T-helper 1 cell treated with Interleukin-12 subunit alpha and Interleukin-12 subunit beta and Interleukin-4 antibody, amounts not matched to agents 30 μg/mL and 1 μg/mL, for 36 hours (primary cell): Measurements from ENCODE around the gene CCM2L.
A peak's percentile ranks its signal among the peaks of the same experiment; 100 is the strongest.

Experiments used
- H3K27ac Mint-ChIP-seq: one replicate; pipeline ENCODE4 v1.8.0; 2021; ENCODE audit warnings: mild to moderate bottlenecking, mixed read lengths
- H3K27me3 Mint-ChIP-seq: one replicate; pipeline ENCODE4 v1.8.0; 2021; ENCODE audit warnings: low read depth, mixed read lengths
- H3K36me3 Mint-ChIP-seq: one replicate; pipeline ENCODE4 v1.8.0; 2021; ENCODE audit warnings: low read depth, mixed read lengths
- H3K4me1 Mint-ChIP-seq: one replicate; pipeline ENCODE4 v1.8.0; 2021; ENCODE audit warnings: low read depth, mixed read lengths
- H3K4me3 Mint-ChIP-seq: one replicate; pipeline ENCODE4 v1.8.0; 2021; ENCODE audit warnings: mild to moderate bottlenecking, moderate library complexity, mixed read lengths
- H3K9me3 Mint-ChIP-seq: one replicate; pipeline ENCODE4 v1.8.0; 2021; ENCODE audit warnings: mixed read lengths

CCM2L gene

GRCh38 chr20:32009564-32009963, 674 bp upstream of the CCM2L start:
- Mint-ChIP-seq H3K4me1 (peaks cover 7% of the 10 kb centered on the region), H3K27ac (no peak overlapping the region), H3K9me3 (no peaks in the 10 kb centered on the region), H3K27me3 (peaks cover 4% of the 10 kb centered on the region), H3K36me3 (no peaks in the 10 kb centered on the region), H3K4me3 (no peak overlapping the region)

GRCh38 chr20:32010666-32011065, 428 bp downstream of the CCM2L start:
- Mint-ChIP-seq H3K27me3 (peaks cover 15% of the 10 kb centered on the region), H3K4me3 (no peak overlapping the region), H3K36me3 (no peaks in the 10 kb centered on the region), H3K4me1 (peaks cover 7% of the 10 kb centered on the region), H3K27ac (no peak overlapping the region), H3K9me3 (no peaks in the 10 kb centered on the region)

DNA sequence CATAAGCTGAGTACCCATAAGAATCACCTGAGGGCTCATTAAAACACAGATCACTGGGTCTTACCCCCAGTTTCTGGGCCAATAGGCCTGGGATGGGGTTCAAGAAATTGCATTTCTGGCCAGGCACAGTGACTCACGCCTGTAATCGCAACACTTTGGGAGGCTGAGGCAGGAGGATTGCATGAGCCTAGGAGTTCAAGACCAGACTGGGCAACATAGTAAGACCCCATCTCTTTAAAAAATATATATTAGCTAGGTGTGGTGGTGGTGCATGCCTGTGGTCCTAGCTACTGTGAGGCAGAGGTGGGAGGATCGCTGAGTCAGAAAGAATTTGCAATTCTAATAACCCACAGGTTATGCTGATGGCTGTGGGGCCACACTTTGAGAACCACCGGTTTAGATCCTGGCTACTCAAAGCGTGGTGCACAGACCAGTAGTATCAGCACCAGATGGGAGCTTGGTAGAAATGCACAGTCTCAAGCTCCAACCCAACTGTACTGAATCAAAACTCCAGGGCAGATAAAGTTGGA, 2.0 kb downstream of the CCM2L start:
- no peaks in the 10 kb centered on the region for H3K9me3 Mint-ChIP-seq
- no peaks in the 10 kb centered on the region for H3K36me3 Mint-ChIP-seq
- H3K27ac Mint-ChIP-seq = no peak overlapping the region
- no peak overlapping the region for H3K4me3 Mint-ChIP-seq
- peaks cover 30% of the 10 kb centered on the region for H3K27me3 Mint-ChIP-seq
- H3K4me1 Mint-ChIP-seq = peaks cover 7% of the 10 kb centered on the region

DNA sequence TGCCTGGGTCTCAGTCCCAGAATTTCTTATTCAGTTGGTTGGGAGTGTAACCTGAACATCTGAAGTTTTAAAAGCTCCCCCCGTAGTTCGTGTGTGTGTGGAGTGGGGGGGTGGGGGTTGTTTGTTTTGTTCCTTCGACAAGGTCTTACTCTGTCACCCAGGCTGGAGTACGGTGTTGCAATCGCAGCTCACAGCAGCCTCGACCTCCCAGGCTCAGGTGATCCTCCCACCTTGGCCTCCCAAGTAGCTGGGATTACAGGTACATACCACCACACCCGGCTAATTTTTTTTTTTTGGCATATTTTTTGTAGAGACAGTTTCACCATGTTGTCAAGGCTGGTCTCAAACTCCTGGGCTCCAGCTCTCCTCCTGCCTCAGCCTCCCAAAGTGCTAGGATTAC, 3.1 kb downstream of the CCM2L start:
- no peak overlapping the region for H3K27ac Mint-ChIP-seq
- no peak overlapping the region for H3K4me3 Mint-ChIP-seq
- peaks cover 41% of the 10 kb centered on the region for H3K27me3 Mint-ChIP-seq
- H3K4me1 Mint-ChIP-seq = peaks cover 4% of the 10 kb centered on the region
- no peaks in the 10 kb centered on the region for H3K9me3 Mint-ChIP-seq
- H3K36me3 Mint-ChIP-seq = no peaks in the 10 kb centered on the region

DNA sequence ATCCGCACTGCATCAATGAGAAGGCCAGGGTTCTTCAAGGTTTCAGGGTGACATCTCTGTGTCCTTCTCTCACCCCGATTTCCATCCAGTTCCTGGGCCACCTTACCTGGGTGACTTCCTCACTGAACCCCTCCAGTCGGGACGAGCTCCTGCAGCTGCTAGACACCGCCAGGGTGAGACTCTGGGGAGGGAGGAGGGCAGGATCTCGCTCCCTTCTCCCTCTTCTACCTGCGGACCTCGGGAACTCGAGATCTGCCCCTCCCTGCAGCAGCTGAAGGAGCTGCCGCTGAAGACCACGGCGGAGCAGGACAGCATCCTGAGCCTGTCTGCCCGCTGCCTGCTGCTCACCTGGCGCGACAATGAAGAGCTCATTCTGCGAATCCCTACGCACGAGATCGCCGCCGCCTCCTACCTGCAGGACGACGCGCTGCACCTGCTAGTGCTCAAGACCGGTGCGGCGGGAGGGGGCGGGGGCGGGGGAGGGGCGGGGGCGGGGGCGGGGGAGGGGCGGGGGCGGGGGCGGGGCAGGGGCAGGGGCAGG, 7.5 kb downstream of the CCM2L start:
- Mint-ChIP-seq H3K9me3 (no peaks in the 10 kb centered on the region), H3K27ac (no peak overlapping the region), H3K36me3 (peaks cover 2% of the 10 kb centered on the region), H3K27me3 (peaks cover 80% of the 10 kb centered on the region), H3K4me1 (peaks cover 15% of the 10 kb centered on the region), H3K4me3 (peak overlapping the region; percentile 77)

DNA sequence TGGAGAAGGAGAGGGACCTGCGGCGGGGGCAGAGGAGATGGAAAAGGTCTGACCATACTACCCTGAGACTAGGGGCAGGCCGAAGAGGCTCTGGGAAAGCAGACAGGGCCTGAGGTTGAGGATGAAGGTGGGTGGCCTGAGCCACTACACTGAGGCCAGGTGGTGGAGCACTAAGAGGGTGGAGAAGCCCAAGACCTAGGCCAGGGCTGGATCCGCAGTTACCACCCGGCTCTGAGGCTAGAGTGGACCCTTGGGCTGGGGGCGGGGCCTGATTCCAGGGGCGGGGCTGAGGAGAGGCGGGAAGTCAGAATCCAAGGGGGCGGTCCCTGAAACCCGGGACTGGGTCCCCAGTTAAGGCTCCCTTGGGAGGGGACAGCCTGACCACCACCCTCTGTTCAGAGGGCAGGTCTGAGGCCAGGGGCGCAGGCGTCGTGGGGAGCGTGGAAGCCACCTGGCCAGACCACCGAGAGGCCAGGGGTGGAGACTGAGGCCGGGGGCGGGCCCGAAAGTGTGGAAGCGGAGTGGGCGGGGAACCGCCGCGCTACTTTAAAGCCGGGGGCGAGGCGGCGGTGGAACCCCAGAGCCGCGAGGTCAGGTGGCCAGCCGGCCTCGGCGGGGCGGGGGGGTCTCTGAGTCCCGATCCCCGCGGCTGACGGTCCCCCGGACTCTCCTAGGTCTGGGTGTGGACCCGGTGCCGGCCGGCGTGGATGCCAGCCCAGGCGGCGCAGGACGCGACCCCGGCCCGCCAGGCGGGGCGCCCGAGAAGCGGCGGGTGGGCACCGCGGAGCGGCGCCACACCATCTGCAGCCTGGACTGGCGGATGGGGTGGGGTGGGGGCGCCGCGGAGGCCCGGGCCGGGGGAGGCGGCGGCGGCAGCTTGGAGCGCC, 8.3 kb downstream of the CCM2L start:
- peaks cover 85% of the 10 kb centered on the region for H3K27me3 Mint-ChIP-seq
- H3K36me3 Mint-ChIP-seq = peaks cover 2% of the 10 kb centered on the region
- peak overlapping the region; percentile 77 for H3K4me3 Mint-ChIP-seq
- no peak overlapping the region for H3K27ac Mint-ChIP-seq
- H3K9me3 Mint-ChIP-seq = no peaks in the 10 kb centered on the region
- peaks cover 15% of the 10 kb centered on the region for H3K4me1 Mint-ChIP-seq

DNA sequence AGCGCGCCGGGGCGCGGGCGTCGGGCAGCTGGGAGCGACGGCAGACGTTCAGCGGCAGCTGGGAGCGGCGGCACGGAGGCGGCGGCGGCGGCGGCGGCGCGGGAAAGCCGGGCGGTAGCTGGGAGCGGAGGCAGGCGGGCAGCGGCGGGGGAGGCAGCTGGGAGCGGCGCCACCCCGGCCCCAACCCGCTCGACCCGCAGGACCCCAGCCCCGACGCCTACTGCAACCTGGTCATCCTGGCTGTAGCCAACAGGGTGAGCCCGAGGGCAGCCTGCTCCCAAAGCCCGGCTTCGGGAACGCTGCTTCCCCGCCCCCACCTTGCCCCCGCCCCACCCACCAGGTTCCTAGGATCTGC, 8.9 kb downstream of the CCM2L start:
- Mint-ChIP-seq H3K4me3 (peak overlapping the region; percentile 86), H3K27ac (no peak overlapping the region), H3K27me3 (peaks cover 91% of the 10 kb centered on the region), H3K36me3 (peaks cover 2% of the 10 kb centered on the region), H3K4me1 (peaks cover 15% of the 10 kb centered on the region), H3K9me3 (no peaks in the 10 kb centered on the region)

GRCh38 chr20:32019563-32020463, 9.6 kb downstream of the CCM2L start:
- Mint-ChIP-seq H3K4me1 (peaks cover 15% of the 10 kb centered on the region), H3K36me3 (peaks cover 2% of the 10 kb centered on the region), H3K27me3 (peaks cover 86% of the 10 kb centered on the region), H3K9me3 (no peaks in the 10 kb centered on the region), H3K4me3 (peak overlapping the region; percentile 86), H3K27ac (no peak overlapping the region)

DNA sequence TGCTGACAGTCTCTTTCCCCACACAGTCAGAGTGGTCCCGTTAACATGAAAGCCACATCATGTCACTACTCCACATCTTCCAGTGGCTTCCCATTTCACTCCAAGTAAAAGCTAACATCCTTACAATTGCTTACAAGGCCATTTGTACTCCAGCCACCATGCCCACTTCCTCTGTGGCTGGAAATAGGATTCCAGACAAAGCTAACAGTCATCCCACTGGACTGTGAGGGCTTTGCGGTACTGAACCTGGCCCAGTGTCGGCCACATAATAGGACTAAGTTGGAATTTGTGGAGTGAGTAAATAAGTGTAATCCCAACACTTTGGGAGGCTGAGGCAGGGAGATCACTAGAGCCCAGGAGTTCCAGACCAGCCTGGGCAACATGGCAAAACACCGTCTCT, 10.9 kb downstream of the CCM2L start:
- Mint-ChIP-seq H3K27me3 (peaks cover 76% of the 10 kb centered on the region), H3K9me3 (no peaks in the 10 kb centered on the region), H3K27ac (no peak overlapping the region), H3K4me3 (no peak overlapping the region), H3K4me1 (peaks cover 15% of the 10 kb centered on the region), H3K36me3 (peaks cover 2% of the 10 kb centered on the region)

DNA sequence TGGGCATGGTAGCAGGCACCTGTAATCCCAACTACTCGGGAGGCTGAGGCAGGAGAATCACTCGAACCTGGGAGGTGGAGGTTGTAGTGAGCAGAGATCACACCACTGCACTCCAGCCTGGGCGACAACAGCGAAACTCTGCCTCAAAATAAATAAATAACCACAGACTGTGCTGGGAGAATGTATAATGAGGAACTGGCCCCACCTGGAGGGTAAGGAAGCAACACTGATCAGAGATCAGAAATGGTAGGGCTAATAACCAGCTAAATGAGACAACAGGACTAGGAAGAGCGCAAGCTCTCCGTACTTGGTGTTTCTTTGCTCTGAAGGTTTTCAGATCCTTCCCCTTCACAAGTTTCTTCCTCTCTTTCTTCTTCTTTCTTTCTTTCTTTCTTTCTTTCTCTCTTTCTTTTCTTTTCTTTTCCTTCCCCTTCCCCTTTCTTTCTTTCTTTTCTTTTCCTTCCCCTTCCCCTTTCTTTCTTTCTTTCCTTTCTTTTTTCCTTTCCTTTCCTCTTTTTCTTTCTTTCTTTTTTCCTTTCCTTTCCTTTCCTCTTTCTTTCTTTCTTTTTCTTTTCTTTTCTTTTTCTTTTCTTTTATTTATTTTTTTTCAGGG, 14.6 kb downstream of the CCM2L start:
- no peak overlapping the region for H3K27ac Mint-ChIP-seq
- H3K9me3 Mint-ChIP-seq = no peaks in the 10 kb centered on the region
- no peaks in the 10 kb centered on the region for H3K36me3 Mint-ChIP-seq
- H3K4me1 Mint-ChIP-seq = peaks cover 8% of the 10 kb centered on the region
- H3K27me3 Mint-ChIP-seq = peaks cover 51% of the 10 kb centered on the region
- no peak overlapping the region for H3K4me3 Mint-ChIP-seq

- Mint-ChIP-seq H3K27ac (no peak overlapping the region), H3K9me3 (no peaks in the 10 kb centered on the region), H3K27me3 (peaks cover 37% of the 10 kb centered on the region), H3K4me3 (no peak overlapping the region), H3K4me1 (no peaks in the 10 kb centered on the region), H3K36me3 (no peaks in the 10 kb centered on the region)
Measured at GRCh38 chr20:32027643-32028042, 17.4 kb downstream of the CCM2L start.

DNA sequence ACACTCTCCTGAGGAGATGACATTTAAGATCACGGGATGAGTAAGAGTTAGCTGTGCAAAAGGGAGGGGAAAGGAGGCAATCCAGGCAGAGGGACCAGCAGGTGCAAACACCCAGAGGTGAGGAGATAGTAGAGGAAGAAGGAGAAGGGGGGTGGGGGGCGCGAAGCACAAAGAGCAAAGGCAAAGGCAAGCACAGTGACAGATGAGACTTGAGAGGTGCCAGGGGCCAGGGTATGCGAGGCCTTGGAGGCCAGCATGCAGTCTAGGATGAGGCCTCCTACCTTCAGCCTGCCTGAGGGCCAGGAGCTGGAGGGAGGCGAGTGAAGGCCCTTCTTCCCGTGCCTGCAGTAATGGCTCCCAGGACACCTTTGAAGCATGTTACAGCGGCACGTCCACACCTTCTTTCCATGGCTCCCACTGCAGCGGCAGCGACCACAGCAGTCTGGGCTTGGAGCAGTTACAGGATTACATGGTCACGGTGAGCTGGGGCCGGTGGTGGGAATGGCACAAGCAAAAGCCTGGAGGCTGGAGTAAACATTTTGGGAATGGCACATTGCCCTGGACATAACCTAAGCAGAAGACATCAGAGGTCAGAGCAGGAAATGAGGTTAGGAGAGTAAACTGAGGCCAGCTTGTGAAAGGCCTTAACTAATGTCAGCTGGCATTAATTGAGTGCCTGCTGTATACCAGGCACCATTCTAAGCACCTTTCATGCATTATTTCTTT, 18.6 kb downstream of the CCM2L start:
- peaks cover 38% of the 10 kb centered on the region for H3K27me3 Mint-ChIP-seq
- no peaks in the 10 kb centered on the region for H3K9me3 Mint-ChIP-seq
- no peak overlapping the region for H3K27ac Mint-ChIP-seq
- no peaks in the 10 kb centered on the region for H3K36me3 Mint-ChIP-seq
- H3K4me3 Mint-ChIP-seq = no peak overlapping the region
- no peaks in the 10 kb centered on the region for H3K4me1 Mint-ChIP-seq

DNA sequence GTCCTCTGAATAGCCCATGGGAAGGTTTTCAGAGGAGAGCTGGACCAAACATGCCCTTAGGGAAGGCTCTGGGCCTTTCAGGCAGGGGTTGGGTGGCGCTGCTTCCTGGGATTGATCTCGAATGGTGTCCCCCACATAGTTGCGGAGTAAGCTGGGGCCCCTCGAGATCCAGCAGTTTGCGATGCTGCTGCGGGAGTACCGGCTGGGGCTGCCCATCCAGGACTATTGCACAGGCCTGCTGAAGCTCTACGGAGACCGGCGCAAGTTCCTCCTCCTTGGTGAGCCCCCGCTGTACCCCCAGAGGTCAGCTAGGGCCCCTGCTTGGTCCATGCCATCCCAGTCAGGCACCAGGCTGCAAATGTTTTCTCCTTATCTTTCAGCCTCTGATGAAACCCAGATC, 19.3 kb downstream of the CCM2L start:
- Mint-ChIP-seq H3K27ac (no peak overlapping the region), H3K27me3 (peaks cover 35% of the 10 kb centered on the region), H3K36me3 (no peaks in the 10 kb centered on the region), H3K4me3 (no peak overlapping the region), H3K4me1 (no peaks in the 10 kb centered on the region), H3K9me3 (no peaks in the 10 kb centered on the region)
